Naive thymus-derived CD4-positive, alpha-beta T cell (primary cell): ENCODE results near the gene SERPINF2. TPM values are rescaled to one million over a fixed set of nuclear protein-coding genes. Genes with fewer than 3 reads are reported as not detected.
A peak's percentile ranks its signal among the peaks of the same experiment; 100 is the strongest.

Experiments used
- ATAC-seq: fragments of 150-1000 bp; cut with Tn5 transposase; 2 replicates; pipeline ENCODE4 v1.10.0; 2021; ENCODE audit warnings: mild to moderate bottlenecking, moderate library complexity
- CTCF ChIA-PET: fragments of 350-600 bp; sonication (Branson Sonifier 250); formaldehyde crosslinking; loops from one replicate; lab custom pipeline; 2021; ENCODE audit warnings: antibody characterized with exemption; lab: Charles Lee
- POLR2A ChIA-PET: fragments of 350-600 bp; sonication (Branson Sonifier 250); formaldehyde crosslinking; loops from one replicate; lab custom pipeline; 2021; ENCODE audit warnings: antibody characterized with exemption, inconsistent platforms; lab: Charles Lee
- DNase-seq, 9 donors: peaks; one replicate each; pipeline versions ENCODE4 v3.0.0 to v3.0.0-alpha.2; 2020 to 2022; ENCODE audit warnings: mixed read lengths in 1 of 9
- H3K27ac ChIP-seq: one replicate; pipeline ENCODE4 v1.7.0; 2013; ENCODE audit warnings: mild to moderate bottlenecking, low read depth, low read length, moderate library complexity
- H3K27me3 ChIP-seq, 2 donors: one replicate each; pipeline ENCODE4 v1.7.0; 2013; ENCODE audit warnings: low read length in 2 of 2, mild to moderate bottlenecking in 2 of 2, moderate library complexity in 2 of 2; ENCODE audit not compliant: control insufficient read depth in 2 of 2, insufficient read depth in 2 of 2
- H3K36me3 ChIP-seq, 3 experiments: 1 replicate in 2 of 3; 2 replicates in 1 of 3; pipeline ENCODE4 v1.7.0; 2013; ENCODE audit warnings: low read length in 3 of 3, mild to moderate bottlenecking in 3 of 3, moderate library complexity in 1 of 3; ENCODE audit not compliant: insufficient read depth in 3 of 3, control insufficient read depth in 2 of 3
- H3K4me1 ChIP-seq, 2 donors: one replicate each; pipeline ENCODE4 v1.7.0; 2013; ENCODE audit warnings: low read length in 2 of 2, mild to moderate bottlenecking in 2 of 2, moderate library complexity in 1 of 2; ENCODE audit not compliant: control insufficient read depth in 2 of 2, insufficient read depth in 2 of 2
- H3K4me3 ChIP-seq: 2 replicates; pipeline ENCODE4 v1.7.0; 2013; ENCODE audit warnings: mild to moderate bottlenecking, low read length
- H3K9me3 ChIP-seq, 3 experiments: 1 replicate in 2 of 3; 2 replicates in 1 of 3; pipeline ENCODE4 v1.7.0; 2013; ENCODE audit warnings: low read length in 3 of 3; ENCODE audit not compliant: control insufficient read depth in 2 of 3
- H3K27ac Mint-ChIP-seq, 9 donors: one replicate each; pipeline ENCODE4 v1.8.0; 2020 to 2022; ENCODE audit warnings: mixed read lengths in 9 of 9, mild to moderate bottlenecking in 8 of 9, moderate library complexity in 5 of 9, inconsistent platforms in 2 of 9
- H3K27me3 Mint-ChIP-seq, 5 donors: one replicate each; pipeline ENCODE4 v1.8.0; 2021 to 2022; ENCODE audit warnings: mixed read lengths in 5 of 5, mild to moderate bottlenecking in 1 of 5
- H3K36me3 Mint-ChIP-seq, 5 donors: one replicate each; pipeline ENCODE4 v1.8.0; 2020 to 2022; ENCODE audit warnings: mixed read lengths in 5 of 5, mild to moderate bottlenecking in 3 of 5, inconsistent platforms in 1 of 5
- H3K4me1 Mint-ChIP-seq, 7 donors: one replicate each; pipeline ENCODE4 v1.8.0; 2020 to 2022; ENCODE audit warnings: mixed read lengths in 7 of 7, mild to moderate bottlenecking in 3 of 7, inconsistent platforms in 1 of 7
- H3K4me3 Mint-ChIP-seq, 10 donors: one replicate each; pipeline ENCODE4 v1.8.0; 2020 to 2022; ENCODE audit warnings: mild to moderate bottlenecking in 10 of 10, mixed read lengths in 10 of 10, moderate library complexity in 6 of 10, inconsistent platforms in 2 of 10
- H3K9me3 Mint-ChIP-seq, 11 donors: one replicate each; pipeline ENCODE4 v1.8.0; 2020 to 2022; ENCODE audit warnings: mixed read lengths in 11 of 11, mild to moderate bottlenecking in 4 of 11, inconsistent platforms in 1 of 11, moderate library complexity in 1 of 11
- intact Hi-C, 2 donors: fragments of 100-400 bp; cut with micrococcal nuclease; formaldehyde crosslinking; loops; one replicate each; pipeline ENCODE4 v1.15.1; 2023
- polyA plus RNA-seq, 2 donors: library from polyadenylated mRNA; unstranded; fragments of 300-500 nt; fragmentation: Illumina TruSeq; gene quantifications; one replicate each; pipeline ENCODE4 v1.2.3, GENCODE V29; 2021
- total RNA-seq, 6 experiments: library from RNA in 5 of 6; stranded (reverse) in 5 of 6; gene quantifications; 1 replicate in 5 of 6; 2 replicates in 1 of 6; pipeline ENCODE4 v1.2.3 and lab custom pipeline; 2021 to 2026

SERPINF2 gene
- total and polyA plus RNA-seq, 7 experiments from 2014 or later: 0.27 to 1.4 (median 0.65) TPM; not detected in 2

DNA sequence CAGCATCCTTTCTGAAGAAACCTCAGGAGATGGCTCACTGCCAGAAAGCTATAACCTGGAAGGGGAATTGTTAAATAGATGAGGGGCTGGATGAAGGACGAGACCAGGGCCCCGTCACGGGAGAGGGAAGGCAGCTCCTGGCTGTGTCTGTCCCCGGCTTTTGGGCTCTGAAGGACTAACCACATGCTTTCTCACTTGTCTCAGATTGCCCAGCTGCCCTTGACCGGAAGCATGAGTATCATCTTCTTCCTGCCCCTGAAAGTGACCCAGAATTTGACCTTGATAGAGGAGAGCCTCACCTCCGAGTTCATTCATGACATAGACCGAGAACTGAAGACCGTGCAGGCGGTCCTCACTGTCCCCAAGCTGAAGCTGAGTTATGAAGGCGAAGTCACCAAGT is 33.7 kb downstream of the SERPINF2 start:
- peaks cover 0 to 23% (median 7%) of the 10 kb centered on the region in 5 donors for H3K36me3 Mint-ChIP-seq
- peak overlapping the region in 2 of 9 donors; percentile 25 to 55 for H3K27ac Mint-ChIP-seq
- H3K9me3 ChIP-seq: no peaks in the 10 kb centered on the region
- no peaks in the 10 kb centered on the region for H3K4me1 ChIP-seq
- H3K9me3 Mint-ChIP-seq: no peaks in the 10 kb centered on the region
- peaks cover 0 to 5% (median 0%) of the 10 kb centered on the region in 7 donors for H3K4me1 Mint-ChIP-seq
- ATAC-seq (no peak), DNase-seq (no peak)
- POLR2A ChIA-PET: interaction anchor here (0.7 kb wide), 1 partner anchor 107 kb away, joined by 3 read pairs; no protein-coding TSS in a partner anchor
- intact Hi-C loops: no loop called here
- H3K27ac ChIP-seq: no peak overlapping the region
- no peaks in the 10 kb centered on the region for H3K27me3 Mint-ChIP-seq
- no peak overlapping the region for H3K4me3 ChIP-seq
- no peak overlapping the region for H3K4me3 Mint-ChIP-seq
- peaks cover 0 to 33% (median 0%) of the 10 kb centered on the region in 3 experiments for H3K36me3 ChIP-seq
- H3K27me3 ChIP-seq: no peaks in the 10 kb centered on the region
- CTCF ChIA-PET: no interaction called here

DNA sequence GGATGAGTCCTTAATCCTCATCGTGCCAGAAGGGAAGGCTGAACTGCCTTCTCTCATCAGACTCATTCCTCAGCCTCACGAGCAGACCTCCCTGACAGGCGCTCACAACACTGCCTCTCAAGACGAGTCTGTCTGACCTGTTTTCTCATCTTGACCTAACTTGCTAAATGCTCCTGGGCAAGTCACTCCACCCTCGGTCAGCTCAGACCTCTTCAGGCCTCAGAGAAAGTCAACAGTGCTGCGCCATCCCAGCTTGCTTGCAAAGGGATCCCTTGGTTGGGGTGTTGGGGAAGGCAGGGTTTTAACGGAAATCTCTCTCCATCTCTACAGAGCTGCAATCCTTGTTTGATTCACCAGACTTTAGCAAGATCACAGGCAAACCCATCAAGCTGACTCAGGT is 34.2 kb downstream of the SERPINF2 start:
- no peak for ATAC-seq
- peaks cover 0 to 5% (median 0%) of the 10 kb centered on the region in 7 donors for H3K4me1 Mint-ChIP-seq

DNA sequence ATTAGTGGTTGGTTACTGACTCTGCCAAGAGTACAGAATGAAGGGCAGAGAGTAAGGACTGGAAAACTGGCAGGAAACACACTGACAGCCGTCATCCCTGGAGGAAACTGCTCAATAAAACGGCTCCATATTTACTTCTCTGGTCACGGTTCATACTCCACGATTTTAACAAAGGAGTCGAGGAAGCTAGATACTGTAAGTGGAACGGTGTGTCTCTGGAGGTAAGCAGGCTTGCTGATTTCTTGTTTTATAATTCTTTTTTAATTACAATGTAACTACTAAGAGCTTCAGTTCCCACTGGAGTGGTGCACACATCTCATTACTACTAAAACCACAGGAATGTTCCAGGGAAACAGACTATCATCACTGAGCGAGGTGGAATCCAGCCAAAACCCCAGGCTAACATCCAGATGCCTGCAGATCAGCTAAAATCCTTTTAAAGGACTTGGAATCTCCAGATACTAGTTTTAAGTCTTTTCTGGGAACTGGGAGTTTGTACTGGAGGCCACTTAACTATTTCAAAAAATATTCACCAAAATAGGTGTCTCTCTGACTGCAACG is 37.0 kb downstream of the SERPINF2 start:
- Histone ChIP-seq H3K27me3 (no peaks in the 10 kb centered on the region), H3K4me1 (no peaks in the 10 kb centered on the region), H3K9me3 (no peaks in the 10 kb centered on the region), H3K36me3 (peaks cover 0 to 64% (median 0%) of the 10 kb centered on the region in 3 experiments), H3K4me3 (no peak overlapping the region), H3K27ac (no peak overlapping the region)
- Mint-ChIP-seq H3K9me3 (no peaks in the 10 kb centered on the region), H3K27ac (peak overlapping the region in 1 of 9 donors; percentile 30), H3K27me3 (no peaks in the 10 kb centered on the region), H3K4me3 (no peak overlapping the region), H3K36me3 (peaks cover 0 to 38% (median 22%) of the 10 kb centered on the region in 5 donors), H3K4me1 (peaks cover 0 to 16% (median 14%) of the 10 kb centered on the region in 7 donors)
- intact Hi-C loops: no loop called here
- POLR2A ChIA-PET: no interaction called here
- ATAC-seq (no peak), DNase-seq (no peak)
- CTCF ChIA-PET: interaction anchor here (0.8 kb wide), 1 partner anchor 59 kb away, joined by 8 read pairs; no protein-coding TSS in a partner anchor

More for the DNA sequence above, 34.2 kb downstream of the SERPINF2 start:
- no peaks in the 10 kb centered on the region for H3K27me3 ChIP-seq
- no peaks in the 10 kb centered on the region for H3K9me3 ChIP-seq
- intact Hi-C loops: no loop called here
- H3K27ac Mint-ChIP-seq: peak overlapping the region in 4 of 9 donors; percentile 25 to 66 (median 42)
- H3K36me3 Mint-ChIP-seq: peaks cover 0 to 26% (median 7%) of the 10 kb centered on the region in 5 donors
- no peaks in the 10 kb centered on the region for H3K9me3 Mint-ChIP-seq
- CTCF ChIA-PET: no interaction called here
- POLR2A ChIA-PET: no interaction called here
- H3K27ac ChIP-seq: no peak overlapping the region
- DNase-seq: no peak
- no peaks in the 10 kb centered on the region for H3K4me1 ChIP-seq
- H3K4me3 ChIP-seq: no peak overlapping the region
- H3K4me3 Mint-ChIP-seq: no peak overlapping the region
- H3K27me3 Mint-ChIP-seq: no peaks in the 10 kb centered on the region
- H3K36me3 ChIP-seq: peaks cover 0 to 39% (median 0%) of the 10 kb centered on the region in 3 experiments

DNA sequence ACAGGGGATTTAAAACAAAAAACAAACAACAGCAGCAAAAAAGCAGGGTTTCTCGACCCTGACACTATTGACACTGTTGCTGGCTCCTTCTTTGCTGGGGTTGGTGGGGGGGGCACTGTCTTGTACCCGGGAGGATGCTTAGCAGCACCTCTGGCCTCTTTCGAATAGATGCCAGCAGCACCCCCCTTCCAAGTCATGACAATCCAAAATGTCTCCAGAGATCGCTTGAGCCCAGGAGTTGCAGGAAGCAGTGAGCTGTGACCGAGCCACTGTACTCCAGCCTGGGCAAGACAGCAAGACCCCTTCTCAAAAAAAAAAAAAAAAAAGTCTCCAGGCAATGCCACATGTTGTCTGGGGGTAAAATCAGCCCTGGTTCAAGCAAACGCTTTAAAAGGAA is 39.5 kb downstream of the SERPINF2 start:
- Mint-ChIP-seq H3K4me1 (peaks cover 0 to 18% (median 14%) of the 10 kb centered on the region in 7 donors), H3K9me3 (no peaks in the 10 kb centered on the region), H3K4me3 (no peak overlapping the region), H3K27ac (peak overlapping the region in 3 of 9 donors; percentile 3 to 80 (median 31)), H3K36me3 (peaks cover 0 to 46% (median 22%) of the 10 kb centered on the region in 5 donors), H3K27me3 (no peaks in the 10 kb centered on the region)
- no peaks in the 10 kb centered on the region for H3K27me3 ChIP-seq
- H3K9me3 ChIP-seq: no peaks in the 10 kb centered on the region
- peaks cover 0 to 67% (median 7%) of the 10 kb centered on the region in 3 experiments for H3K36me3 ChIP-seq
- no peak overlapping the region for H3K4me3 ChIP-seq
- intact Hi-C loops: no loop called here
- POLR2A ChIA-PET: no interaction called here
- H3K27ac ChIP-seq: no peak overlapping the region
- CTCF ChIA-PET: interaction anchor here (3.9 kb wide), 1 partner anchor 62 kb away, joined by 51 read pairs; no protein-coding TSS in a partner anchor
- ATAC-seq: no peak
- no peaks in the 10 kb centered on the region for H3K4me1 ChIP-seq
- no peak for DNase-seq

GRCh38 chr17:1783271-1783670 is 40.6 kb downstream of the SERPINF2 start:
- DNase-seq (no peak), ATAC-seq (peak; percentile 31)
- Histone ChIP-seq H3K36me3 (peaks cover 0 to 67% (median 7%) of the 10 kb centered on the region in 3 experiments), H3K27ac (peak overlapping the region; percentile 14), H3K4me3 (no peak overlapping the region), H3K27me3 (no peaks in the 10 kb centered on the region), H3K4me1 (no peaks in the 10 kb centered on the region), H3K9me3 (no peaks in the 10 kb centered on the region)
- Mint-ChIP-seq H3K9me3 (no peaks in the 10 kb centered on the region), H3K27me3 (no peaks in the 10 kb centered on the region), H3K27ac (peak overlapping the region in 6 of 9 donors; percentile 31 to 82 (median 62)), H3K36me3 (peaks cover 0 to 49% (median 23%) of the 10 kb centered on the region in 5 donors), H3K4me1 (peaks cover 0 to 18% (median 14%) of the 10 kb centered on the region in 7 donors), H3K4me3 (peak overlapping the region in 2 of 10 donors; percentile 16 to 59)
- CTCF ChIA-PET: interaction anchor here (0.8 to 3.9 kb wide), 5 partner anchors 10 to 63 kb away, joined by 3 to 51 read pairs (median 3); no protein-coding TSS in a partner anchor
- POLR2A ChIA-PET: interaction anchor here (0.7 to 1.4 kb wide), 6 partner anchors 19 to 114 kb away, joined by 3 to 6 read pairs (median 4); no protein-coding TSS in a partner anchor
- intact Hi-C loops: no loop called here

GRCh38 chr17:1783834-1784611 is 41.4 kb downstream of the SERPINF2 start:
- CTCF ChIA-PET: interaction anchor here (0.8 to 3.9 kb wide), 6 partner anchors 11 to 115 kb away, joined by 3 to 51 read pairs (median 3); no protein-coding TSS in a partner anchor
- peak in 3 of 9 donors; percentile 27 to 30 (median 28) for DNase-seq
- POLR2A ChIA-PET: interaction anchor here (0.7 to 1.4 kb wide), 7 partner anchors 14 to 115 kb away, joined by 3 to 7 read pairs (median 4); no protein-coding TSS in a partner anchor

More at GRCh38 chr17:1783834-1784611, 41.4 kb downstream of the SERPINF2 start:
- no peaks in the 10 kb centered on the region for H3K27me3 ChIP-seq
- Mint-ChIP-seq H3K4me3 (peak overlapping the region in 1 of 10 donors; percentile 59), H3K4me1 (peaks cover 0 to 18% (median 14%) of the 10 kb centered on the region in 7 donors), H3K27me3 (no peaks in the 10 kb centered on the region), H3K27ac (peak overlapping the region in 7 of 9 donors; percentile 28 to 82 (median 63)), H3K9me3 (no peaks in the 10 kb centered on the region), H3K36me3 (peaks cover 0 to 45% (median 22%) of the 10 kb centered on the region in 5 donors)
- no peaks in the 10 kb centered on the region for H3K9me3 ChIP-seq
- H3K4me3 ChIP-seq: no peak overlapping the region
- H3K4me1 ChIP-seq: no peaks in the 10 kb centered on the region
- H3K27ac ChIP-seq: peak overlapping the region; percentile 14
- intact Hi-C loops: loop anchor here (1.0 to 2.0 kb wide), 3 partner anchors 63 to 115 kb away; no protein-coding TSS in a partner anchor
- peaks cover 0 to 60% (median 7%) of the 10 kb centered on the region in 3 experiments for H3K36me3 ChIP-seq
- peak; percentile 85 for ATAC-seq
